PC-9 (cell line): ENCODE measurements around the gene CTRB2. TPM values are rescaled to one million over a fixed set of nuclear protein-coding genes. Genes with fewer than 3 reads are reported as not detected.
A peak's percentile ranks its signal among the peaks of the same experiment; 100 is the strongest.

Source experiments
- BruUV-seq: library from RNA; stranded (reverse); fragments of 400-500 nt; replicated peaks from 2 replicates; lab custom pipeline; 2021; lab: Mats Ljungman, UMichigan
- CTCF ChIA-PET: fragments of 300-600 bp; sonication (Branson Sonifier 250); formaldehyde crosslinking; loops from one replicate; lab custom pipeline; 2022; ENCODE audit warnings: antibody characterized with exemption; lab: Charles Lee
- POLR2A ChIA-PET: fragments of 300-600 bp; sonication (Branson Sonifier 250); formaldehyde crosslinking; loops from one replicate; lab custom pipeline; 2022; ENCODE audit warnings: antibody characterized with exemption; ENCODE audit not compliant: unreplicated experiment; lab: Charles Lee
- DNase-seq, 2 experiments: peaks; one replicate each; pipeline versions ENCODE4 v3.0.0 to v3.0.0-alpha.2; 2015 to 2022; ENCODE audit warnings: mixed read lengths in 1 of 2
- H2AFZ ChIP-seq: fragments of 200-600 bp; sonication (generic); 2 replicates; pipeline ENCODE4 v1.8.1; 2017; ENCODE audit warnings: antibody characterized with exemption
- H3F3A ChIP-seq: fragments of 200-600 bp; sonication (generic); 2 replicates; pipeline ENCODE4 v1.8.1; 2017; ENCODE audit warnings: antibody characterized with exemption, mild to moderate bottlenecking, low read depth; ENCODE audit not compliant: insufficient read depth
- H3K27ac ChIP-seq: fragments of 200-600 bp; sonication (generic); 2 replicates; pipeline ENCODE4 v1.6.1; 2016; ENCODE audit warnings: mixed run types
- H3K27me3 ChIP-seq: fragments of 200-600 bp; sonication (generic); 2 replicates; pipeline ENCODE4 v1.6.1; 2016; ENCODE audit warnings: low read depth, mixed run types; ENCODE audit not compliant: insufficient read depth
- H3K36me3 ChIP-seq: fragments of 200-600 bp; sonication (generic); 2 replicates; pipeline ENCODE4 v1.6.1; 2016; ENCODE audit warnings: low read depth, mixed run types
- H3K4me1 ChIP-seq: fragments of 200-600 bp; sonication (generic); replicated peaks from 2 replicates; pipeline ENCODE4 v1.6.1; 2016; ENCODE audit warnings: mixed run types; ENCODE audit not compliant: insufficient read depth
- H3K4me2 ChIP-seq: fragments of 200-600 bp; sonication (generic); 2 replicates; pipeline ENCODE4 v1.6.1; 2017; ENCODE audit warnings: mixed run types
- H3K4me3 ChIP-seq: fragments of 200-600 bp; sonication (generic); 2 replicates; pipeline ENCODE4 v1.6.1; 2016; ENCODE audit warnings: mixed run types
- H3K79me2 ChIP-seq: fragments of 200-600 bp; sonication (generic); 2 replicates; pipeline ENCODE4 v1.6.1; 2017; ENCODE audit warnings: low read depth, mixed run types
- H3K9me2 ChIP-seq: fragments of 200-600 bp; sonication (generic); 2 replicates; pipeline ENCODE4 v1.8.1; 2017; ENCODE audit warnings: mild to moderate bottlenecking; ENCODE audit not compliant: insufficient read depth
- H3K9me3 ChIP-seq: fragments of 200-600 bp; sonication (generic); 2 replicates; pipeline ENCODE4 v1.8.1; 2016; ENCODE audit warnings: low read depth; ENCODE audit not compliant: insufficient read depth
- H4K20me1 ChIP-seq: fragments of 200-600 bp; sonication (generic); 2 replicates; pipeline ENCODE4 v1.8.1; 2017; ENCODE audit not compliant: insufficient read depth
- EZH2 ChIP-seq: fragments of 200-600 bp; sonication (generic); IDR thresholded peaks from 2 replicates; pipeline ENCODE4 v1.8.0; 2017; ENCODE audit warnings: antibody characterized with exemption, low read depth
- intact Hi-C: fragments of 100-400 bp; cut with micrococcal nuclease; formaldehyde crosslinking; loops from one replicate; pipeline ENCODE4 v1.10.0; 2022; ENCODE audit not compliant: unreplicated experiment
- total RNA-seq: library from RNA; stranded (reverse); gene quantifications from 2 replicates; pipeline ENCODE4 v1.2.3, GENCODE V29; 2021
- TF ChIP-seq, protein P1 (sequence below): fragments of 200-600 bp; sonication (generic); conservative IDR thresholded peaks from 2 replicates; pipeline ENCODE4 v1.6.1; 2017; ENCODE audit warnings: mixed run types, antibody characterized with exemption, mild to moderate bottlenecking, moderate library complexity

The CTRB2 gene
- total RNA-seq, 1 experiment from 2014 or later: not detected

DNA sequence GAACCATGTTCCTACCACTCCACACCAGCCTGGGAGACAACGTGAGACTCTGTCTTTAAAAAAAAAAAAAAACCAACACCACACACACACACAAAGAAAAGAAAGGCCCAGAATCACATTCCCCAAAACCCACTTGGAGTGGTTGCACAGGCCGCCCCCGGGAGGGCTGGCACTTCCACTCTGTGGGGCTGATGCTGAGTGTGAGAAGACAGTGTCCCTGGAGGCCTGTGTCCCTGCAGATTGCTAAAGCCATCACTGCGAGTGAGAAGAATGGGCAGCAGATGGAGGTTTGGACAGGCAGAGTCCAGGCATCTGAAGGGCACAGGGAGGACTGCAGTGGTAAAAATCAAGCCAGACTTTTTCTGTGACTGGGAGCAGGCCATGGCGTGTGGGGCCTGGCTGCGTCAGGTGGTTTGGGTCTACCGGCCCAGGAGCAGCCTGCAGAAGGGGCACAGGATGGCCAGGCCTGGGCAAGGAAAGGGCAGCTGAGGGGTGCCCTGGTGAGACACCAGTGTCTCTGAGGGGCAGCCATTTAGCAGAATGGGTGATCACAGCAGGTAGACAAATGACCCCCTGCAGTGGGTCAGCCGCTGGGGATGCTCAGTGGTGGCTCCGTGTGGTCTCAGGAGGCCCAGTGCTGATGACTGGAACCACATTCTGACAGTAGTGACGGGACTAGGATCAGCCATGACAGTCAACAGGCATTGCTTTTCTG is 13.1 kb downstream of the CTRB2 start:
- H3F3A ChIP-seq: no peaks in the 10 kb centered on the region
- no peaks in the 10 kb centered on the region for H3K36me3 ChIP-seq
- ChIA-PET CTCF (interaction anchor here (0.7 kb wide), 1 partner anchor 293 kb away, joined by 3 read pairs; no protein-coding TSS in a partner anchor), POLR2A (no interaction called here)
- H2AFZ ChIP-seq: no peak overlapping the region
- intact Hi-C loops: loop anchor here (10.0 kb wide), 2 partner anchors 271 to 1981 kb away; partner anchors contain the start of gene TMEM170A
- peaks cover 17% of the 10 kb centered on the region for H3K4me1 ChIP-seq
- no peak overlapping the region for H3K4me2 ChIP-seq
- H3K27me3 ChIP-seq: no peaks in the 10 kb centered on the region
- BruUV-seq: no TSS peak
- TF ChIP-seq, protein P1, sequence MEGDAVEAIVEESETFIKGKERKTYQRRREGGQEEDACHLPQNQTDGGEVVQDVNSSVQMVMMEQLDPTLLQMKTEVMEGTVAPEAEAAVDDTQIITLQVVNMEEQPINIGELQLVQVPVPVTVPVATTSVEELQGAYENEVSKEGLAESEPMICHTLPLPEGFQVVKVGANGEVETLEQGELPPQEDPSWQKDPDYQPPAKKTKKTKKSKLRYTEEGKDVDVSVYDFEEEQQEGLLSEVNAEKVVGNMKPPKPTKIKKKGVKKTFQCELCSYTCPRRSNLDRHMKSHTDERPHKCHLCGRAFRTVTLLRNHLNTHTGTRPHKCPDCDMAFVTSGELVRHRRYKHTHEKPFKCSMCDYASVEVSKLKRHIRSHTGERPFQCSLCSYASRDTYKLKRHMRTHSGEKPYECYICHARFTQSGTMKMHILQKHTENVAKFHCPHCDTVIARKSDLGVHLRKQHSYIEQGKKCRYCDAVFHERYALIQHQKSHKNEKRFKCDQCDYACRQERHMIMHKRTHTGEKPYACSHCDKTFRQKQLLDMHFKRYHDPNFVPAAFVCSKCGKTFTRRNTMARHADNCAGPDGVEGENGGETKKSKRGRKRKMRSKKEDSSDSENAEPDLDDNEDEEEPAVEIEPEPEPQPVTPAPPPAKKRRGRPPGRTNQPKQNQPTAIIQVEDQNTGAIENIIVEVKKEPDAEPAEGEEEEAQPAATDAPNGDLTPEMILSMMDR: no peak
- TF ChIP-seq EZH2: no peak
- H4K20me1 ChIP-seq: no peaks in the 10 kb centered on the region
- H3K27ac ChIP-seq: no peak overlapping the region
- H3K9me2 ChIP-seq: no peaks in the 10 kb centered on the region
- H3K79me2 ChIP-seq: no peaks in the 10 kb centered on the region
- H3K4me3 ChIP-seq: no peak overlapping the region
- no peaks in the 10 kb centered on the region for H3K9me3 ChIP-seq
- DNase-seq: no peak

DNA sequence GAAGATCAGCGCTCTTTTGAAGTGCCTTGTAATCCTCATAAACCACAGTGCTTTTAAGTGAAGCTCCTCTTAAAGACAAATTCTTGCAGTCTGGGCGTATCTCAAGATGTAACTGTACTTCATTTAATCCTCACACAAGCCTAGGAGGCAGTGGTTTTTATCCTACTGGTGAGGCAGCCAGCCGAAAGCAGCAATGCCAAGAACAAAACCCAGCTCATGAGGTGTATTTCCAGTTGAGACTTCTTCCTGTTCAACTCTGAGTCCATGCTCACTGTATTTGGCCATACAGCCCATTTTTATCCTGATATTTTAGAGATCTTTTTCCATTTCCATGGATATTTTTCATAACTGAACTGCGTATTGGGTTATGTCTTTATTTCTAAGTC is 13.7 kb downstream of the CTRB2 start:
- H3K4me1 ChIP-seq: peaks cover 23% of the 10 kb centered on the region
- no peak overlapping the region for H3K27ac ChIP-seq
- no peak overlapping the region for H3K4me3 ChIP-seq
- no peak overlapping the region for H2AFZ ChIP-seq
- no peaks in the 10 kb centered on the region for H4K20me1 ChIP-seq
- ChIA-PET CTCF (interaction anchor here (0.7 kb wide), 1 partner anchor 293 kb away, joined by 3 read pairs; no protein-coding TSS in a partner anchor), POLR2A (no interaction called here)
- H3K27me3 ChIP-seq: no peaks in the 10 kb centered on the region
- H3K4me2 ChIP-seq: no peak overlapping the region
- no peaks in the 10 kb centered on the region for H3K9me2 ChIP-seq
- TF ChIP-seq, protein P1: no peak
- no peak for TF ChIP-seq EZH2
- intact Hi-C loops: loop anchor here (10.0 kb wide), 2 partner anchors 272 to 1982 kb away; partner anchors contain the start of gene TMEM170A
- BruUV-seq: no TSS peak
- H3K9me3 ChIP-seq: no peaks in the 10 kb centered on the region
- no peaks in the 10 kb centered on the region for H3K36me3 ChIP-seq
- H3F3A ChIP-seq: no peaks in the 10 kb centered on the region
- H3K79me2 ChIP-seq: no peaks in the 10 kb centered on the region
- DNase-seq: no peak

DNA sequence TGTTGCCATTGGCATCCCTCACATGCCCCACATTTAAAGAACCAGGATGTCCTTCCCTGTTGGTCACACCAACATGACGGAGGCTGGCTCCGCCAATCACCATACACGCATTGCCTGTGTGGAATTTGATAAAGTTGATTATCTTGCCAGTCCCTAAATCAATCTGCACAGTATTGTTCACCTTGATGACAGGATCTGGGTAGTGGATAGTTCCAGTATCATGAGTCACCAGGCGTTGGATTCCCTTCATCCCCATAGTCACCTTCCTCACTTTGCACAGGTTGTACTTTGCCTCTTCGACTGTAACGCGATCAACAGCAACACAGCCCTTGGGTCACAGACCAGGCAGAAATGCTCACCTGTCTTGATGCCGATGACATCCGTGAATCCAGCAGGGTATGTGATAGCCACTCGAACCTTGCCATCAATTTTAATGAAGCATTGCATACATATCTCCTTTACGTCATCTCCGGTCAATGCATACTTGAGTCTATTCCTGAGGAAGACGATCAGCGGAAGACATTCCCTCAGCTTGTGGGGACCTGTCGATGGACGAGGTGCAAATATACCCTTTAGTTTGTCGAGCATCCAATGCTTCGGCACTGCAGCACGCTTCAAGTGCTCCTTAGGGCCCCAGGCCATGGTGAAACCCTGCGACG is 14.2 kb downstream of the CTRB2 start:
- H3K27ac ChIP-seq: no peak overlapping the region
- no peak overlapping the region for H2AFZ ChIP-seq
- no peaks in the 10 kb centered on the region for H3K27me3 ChIP-seq
- H3F3A ChIP-seq: no peaks in the 10 kb centered on the region
- no peaks in the 10 kb centered on the region for H3K79me2 ChIP-seq
- peak; percentile 54 to 57 for DNase-seq
- no peak overlapping the region for H3K4me2 ChIP-seq
- H3K36me3 ChIP-seq: no peaks in the 10 kb centered on the region
- POLR2A ChIA-PET: interaction anchor here (0.6 kb wide), 1 partner anchor 525 kb away, joined by 3 read pairs; no protein-coding TSS in a partner anchor
- intact Hi-C loops: loop anchor here (10.0 kb wide), 2 partner anchors 272 to 1982 kb away; partner anchors contain the start of gene TMEM170A
- H3K4me3 ChIP-seq: no peak overlapping the region
- CTCF ChIA-PET: interaction anchor here (0.7 kb wide), 1 partner anchor 294 kb away, joined by 3 read pairs; no protein-coding TSS in a partner anchor
- no peaks in the 10 kb centered on the region for H3K9me2 ChIP-seq
- no peaks in the 10 kb centered on the region for H4K20me1 ChIP-seq
- TF ChIP-seq, protein P1: no peak
- no peak for TF ChIP-seq EZH2
- peaks cover 24% of the 10 kb centered on the region for H3K4me1 ChIP-seq
- H3K9me3 ChIP-seq: no peaks in the 10 kb centered on the region
- no TSS peak for BruUV-seq
